CD14-positive monocyte (primary cell): ENCODE measurements around the gene CLIP4. TPM values are rescaled to one million over a fixed set of nuclear protein-coding genes. Genes with fewer than 3 reads are reported as not detected.
"Not testable (repeated sequence)": the region's sequence is repeated elsewhere in the genome, so short reads cannot be mapped to it uniquely, and the experiment has no call there.

Source experiments
- DNase-seq, 3 donors: peaks; one replicate each; pipeline ENCODE4 v3.0.0-alpha.2; 2011 to 2022
- H2AFZ ChIP-seq: 2 replicates; pipeline ENCODE4 v1.6.0; 2012; ENCODE audit warnings: mild to moderate bottlenecking, low read depth, low read length, inconsistent platforms; ENCODE audit not compliant: insufficient read depth, poor library complexity, severe bottlenecking
- H3K27ac ChIP-seq, 2 donors: 1 replicate in 1 of 2; 2 replicates in 1 of 2; pipeline ENCODE4 v1.5.1; 2012 to 2013; ENCODE audit warnings: low read length in 2 of 2, control low read depth in 1 of 2, inconsistent platforms in 1 of 2, low read depth in 1 of 2, mild to moderate bottlenecking in 1 of 2
- H3K27me3 ChIP-seq, 2 donors: one replicate each; pipeline versions ENCODE4 v1.6.0 to v1.6.1; 2011 to 2013; ENCODE audit warnings: low read length in 2 of 2; ENCODE audit not compliant: control insufficient read depth in 2 of 2, insufficient read depth in 2 of 2
- H3K36me3 ChIP-seq, 2 donors: replicated peaks in 1 of 2; 1 replicate in 1 of 2; 2 replicates in 1 of 2; pipeline versions ENCODE4 v1.5.1 to v1.6.1; 2012 to 2013; ENCODE audit warnings: low read length in 2 of 2, control low read depth in 1 of 2, inconsistent platforms in 1 of 2, mild to moderate bottlenecking in 1 of 2; ENCODE audit not compliant: insufficient read depth in 2 of 2, control insufficient read depth in 1 of 2
- H3K4me1 ChIP-seq, 2 donors: 1 replicate in 1 of 2; 2 replicates in 1 of 2; pipeline versions ENCODE4 v1.5.1 to v1.6.1; 2012 to 2013; ENCODE audit warnings: low read length in 2 of 2, control low read depth in 1 of 2, inconsistent platforms in 1 of 2, mild to moderate bottlenecking in 1 of 2, moderate library complexity in 1 of 2; ENCODE audit not compliant: insufficient read depth in 2 of 2, control insufficient read depth in 1 of 2
- H3K4me2 ChIP-seq: replicated peaks from 2 replicates; pipeline ENCODE3; 2012; ENCODE audit warnings: low read length, moderate library complexity, mild to moderate bottlenecking; ENCODE audit not compliant: poor library complexity, severe bottlenecking; ENCODE audit errors: extremely low read depth
- H3K4me3 ChIP-seq, 3 experiments: fragments of 200-600 bp in 1 of 3; sonication (generic) in 1 of 3; replicated peaks in 1 of 3; 1 replicate in 2 of 3; 2 replicates in 1 of 3; pipeline ENCODE4 v1.5.1; 2011 to 2013; ENCODE audit warnings: low read length in 3 of 3, mild to moderate bottlenecking in 3 of 3, control low read depth in 2 of 3, low read depth in 2 of 3, inconsistent platforms in 1 of 3, moderate library complexity in 1 of 3
- H3K79me2 ChIP-seq: 2 replicates; pipeline ENCODE4 v1.6.0; 2012; ENCODE audit warnings: mild to moderate bottlenecking, control low read depth, inconsistent platforms, low read length, moderate library complexity; ENCODE audit not compliant: insufficient read depth
- H3K9ac ChIP-seq: 2 replicates; pipeline ENCODE4 v1.6.0; 2017; ENCODE audit warnings: low read length, mild to moderate bottlenecking; ENCODE audit not compliant: insufficient read depth, poor library complexity, severe bottlenecking
- H3K9me3 ChIP-seq, 2 donors: replicated peaks in 1 of 2; 1 replicate in 1 of 2; 2 replicates in 1 of 2; pipeline versions ENCODE4 v1.5.1 to v1.6.1; 2012 to 2013; ENCODE audit warnings: low read length in 2 of 2, control low read depth in 1 of 2; ENCODE audit not compliant: control insufficient read depth in 1 of 2, insufficient read depth in 1 of 2
- H4K20me1 ChIP-seq: 2 replicates; pipeline ENCODE4 v1.6.0; 2012; ENCODE audit warnings: mild to moderate bottlenecking, low read length, control low read depth, moderate library complexity; ENCODE audit not compliant: insufficient read depth
- H3K27ac Mint-ChIP-seq, 7 donors: one replicate each; pipeline ENCODE4 v1.8.0; 2020; ENCODE audit warnings: mild to moderate bottlenecking in 7 of 7, mixed read lengths in 7 of 7, moderate library complexity in 6 of 7, inconsistent platforms in 2 of 7
- H3K27me3 Mint-ChIP-seq, 3 donors: one replicate each; pipeline ENCODE4 v1.8.0; 2021 to 2022; ENCODE audit warnings: low read depth in 3 of 3, mild to moderate bottlenecking in 3 of 3, mixed read lengths in 3 of 3, moderate library complexity in 3 of 3, inconsistent platforms in 1 of 3
- H3K36me3 Mint-ChIP-seq, 2 donors: one replicate each; pipeline ENCODE4 v1.8.0; 2020; ENCODE audit warnings: mixed read lengths in 2 of 2, inconsistent platforms in 1 of 2, mild to moderate bottlenecking in 1 of 2
- H3K4me1 Mint-ChIP-seq: one replicate; pipeline ENCODE4 v1.8.0; 2020; ENCODE audit warnings: mild to moderate bottlenecking, mixed read lengths
- H3K4me3 Mint-ChIP-seq, 2 donors: one replicate each; pipeline ENCODE4 v1.8.0; 2020; ENCODE audit warnings: mild to moderate bottlenecking in 2 of 2, mixed read lengths in 2 of 2, moderate library complexity in 1 of 2
- H3K9me3 Mint-ChIP-seq, 7 donors: one replicate each; pipeline ENCODE4 v1.8.0; 2020 to 2022; ENCODE audit warnings: mixed read lengths in 7 of 7, mild to moderate bottlenecking in 6 of 7, moderate library complexity in 6 of 7, inconsistent platforms in 2 of 7
- CTCF ChIP-seq: fragments of 200-600 bp; IDR thresholded peaks from one replicate; pipeline ENCODE4 v1.8.0; 2022; ENCODE audit warnings: antibody characterized with exemption, mild to moderate bottlenecking
- WGBS: methylation state at CpG from one replicate; pipeline ENCODE4 v1.1.5; 2013; ENCODE audit warnings: missing lambda C conversion rate; ENCODE audit not compliant: insufficient coverage; 5-methylcytosine and 5-hydroxymethylcytosine counted together
- intact Hi-C, 2 donors: fragments of 100-400 bp; cut with micrococcal nuclease; formaldehyde crosslinking; loops; one replicate each; pipeline versions ENCODE4 v1.15.0 to v1.15.1; 2023
- polyA plus RNA-seq, 3 donors: library from polyadenylated mRNA; depleted of rRNA in 1 of 3; unstranded in 2 of 3; stranded (reverse) in 1 of 3; fragments of 300-500 nt in 2 of 3; fragments of >200 nt in 1 of 3; fragmentation: Illumina TruSeq in 2 of 3; gene quantifications; 1 replicate in 2 of 3; 2 replicates in 1 of 3; pipeline ENCODE4 v1.2.3, GENCODE V29; 2012 to 2021

CLIP4 gene
- polyA plus RNA-seq, 3 donors, result 19.6 to 29.8 (median 21.7) TPM

- no peaks in the 10 kb centered on the region for H3K4me1 ChIP-seq
- Mint-ChIP-seq H3K36me3 (no peaks in the 10 kb centered on the region), H3K27me3 (peaks cover 1 to 6% (median 3%) of the 10 kb centered on the region in 3 donors), H3K27ac (no peak overlapping the region), H3K4me1 (no peaks in the 10 kb centered on the region), H3K4me3 (no peak overlapping the region), H3K9me3 (no peaks in the 10 kb centered on the region)
- H2AFZ ChIP-seq, result no peak overlapping the region
- no peak overlapping the region for H3K4me3 ChIP-seq
- no peaks in the 10 kb centered on the region for H3K27me3 ChIP-seq
- no peaks in the 10 kb centered on the region for H3K79me2 ChIP-seq
- no peaks in the 10 kb centered on the region for H3K36me3 ChIP-seq
- no peaks in the 10 kb centered on the region for H3K9me3 ChIP-seq
- no peak overlapping the region for H3K9ac ChIP-seq
- WGBS, result 100% methylated on average over 1 of the region's 2 CpGs
- no peak for DNase-seq
- H3K27ac ChIP-seq, result no peak overlapping the region
- TF ChIP-seq CTCF, result no peak
- H4K20me1 ChIP-seq, result no peaks in the 10 kb centered on the region
- no peak overlapping the region for H3K4me2 ChIP-seq
- intact Hi-C loops, result no loop called here
These were observed 8.2 kb upstream of the CLIP4 start for GRCh38 chr2:29106980-29107388.

GRCh38 chr2:29107547-29107946 lies 7.7 kb upstream of the CLIP4 start:
- H3K4me1 Mint-ChIP-seq, H3K27me3 Mint-ChIP-seq: not testable (repeated sequence)

More at GRCh38 chr2:29107547-29107946, 7.7 kb upstream of the CLIP4 start:
- H3K4me1 ChIP-seq, intact Hi-C loops, DNase-seq, H3K4me3 Mint-ChIP-seq, H3K36me3 Mint-ChIP-seq, H3K79me2 ChIP-seq, H3K27ac Mint-ChIP-seq, H3K9me3 ChIP-seq, H2AFZ ChIP-seq, H3K4me2 ChIP-seq, H4K20me1 ChIP-seq, H3K27me3 ChIP-seq, H3K9me3 Mint-ChIP-seq, H3K9ac ChIP-seq, H3K4me3 ChIP-seq, H3K27ac ChIP-seq, H3K36me3 ChIP-seq: not testable (repeated sequence)
- WGBS, result 100% methylated on average over 1 of the region's 3 CpGs
